Right forelimb (tissue), 1 donor: ENCODE results near the gene WDR48.

ENCODE experiments used
- DNase-seq: peaks from one replicate; pipeline ENCODE4 v3.0.0-alpha.2; 2018

Gene WDR48

GRCh38 chr3:39141171-39141995 lies 89.6 kb downstream of the WDR48 start:
- DNase-seq: peak; percentile 47

- peak; percentile 37 for DNase-seq
These were observed 90.3 kb downstream of the WDR48 start for GRCh38 chr3:39142067-39142466.

- DNase-seq: peak; percentile 46
These were observed 91.5 kb downstream of the WDR48 start for GRCh38 chr3:39143051-39143885.

- DNase-seq: peak; percentile 32
These were observed 92.4 kb downstream of the WDR48 start for GRCh38 chr3:39144095-39144747.

- peak; percentile 38 for DNase-seq
These were observed 93.0 kb downstream of the WDR48 start for GRCh38 chr3:39144748-39145380.

GRCh38 chr3:39146083-39146501 lies 94.3 kb downstream of the WDR48 start:
- peak; percentile 28 for DNase-seq
